Neuronal stem cell (in vitro differentiated cells): ENCODE data around the gene DSC3.

ENCODE experiments used
- DNase-seq: peaks from one replicate; pipeline ENCODE4 v3.0.0-alpha.2; 2013; ENCODE audit warnings: low spot score
- H2AFZ ChIP-seq: one replicate; pipeline ENCODE4 v1.6.1; 2013; ENCODE audit warnings: mild to moderate bottlenecking, low read length, inconsistent platforms
- H2AK5ac ChIP-seq: 2 replicates; pipeline ENCODE4 v1.6.1; 2013; ENCODE audit warnings: low read depth, mild to moderate bottlenecking, inconsistent platforms, low read length, moderate library complexity, mixed read lengths
- H2BK120ac ChIP-seq: 2 replicates; pipeline ENCODE4 v1.6.1; 2013; ENCODE audit warnings: low read depth, mild to moderate bottlenecking, inconsistent platforms, low read length, moderate library complexity, mixed read lengths
- H2BK12ac ChIP-seq: one replicate; pipeline ENCODE4 v1.6.1; 2013; ENCODE audit warnings: low read length, inconsistent platforms
- H2BK15ac ChIP-seq: 2 replicates; pipeline ENCODE4 v1.6.1; 2013; ENCODE audit warnings: mild to moderate bottlenecking, low read length, inconsistent platforms, mixed read lengths
- H2BK5ac ChIP-seq: one replicate; pipeline ENCODE4 v1.6.1; 2013; ENCODE audit warnings: inconsistent platforms, mild to moderate bottlenecking, low read length, moderate library complexity
- H3K14ac ChIP-seq: one replicate; pipeline ENCODE4 v1.6.1; 2013; ENCODE audit warnings: low read length, inconsistent platforms
- H3K18ac ChIP-seq: 2 replicates; pipeline ENCODE4 v1.6.1; 2013; ENCODE audit warnings: low read length, inconsistent platforms
- H3K23ac ChIP-seq: 2 replicates; pipeline ENCODE4 v1.6.1; 2013; ENCODE audit warnings: low read depth, mild to moderate bottlenecking, mixed read lengths, low read length, inconsistent platforms; ENCODE audit not compliant: poor library complexity
- H3K27ac ChIP-seq: replicated peaks from 3 replicates; pipeline ENCODE4 v1.5.1; 2013; ENCODE audit warnings: low read length, inconsistent platforms
- H3K27me3 ChIP-seq, 3 experiments: 2 replicates each; pipeline ENCODE4 v1.6.1; 2013; ENCODE audit warnings: low read length in 3 of 3, mild to moderate bottlenecking in 2 of 3, inconsistent platforms in 1 of 3, low read depth in 1 of 3, mixed read lengths in 1 of 3, moderate library complexity in 1 of 3; ENCODE audit not compliant: control insufficient read depth in 3 of 3, insufficient read depth in 3 of 3
- H3K36me3 ChIP-seq, 2 donors: replicated peaks in 1 of 2; 2 replicates each; pipeline ENCODE4 v1.6.1; 2013; ENCODE audit warnings: low read length in 2 of 2; ENCODE audit not compliant: control insufficient read depth in 2 of 2, insufficient read depth in 2 of 2
- H3K4ac ChIP-seq: 2 replicates; pipeline ENCODE4 v1.6.1; 2013; ENCODE audit warnings: inconsistent platforms, mild to moderate bottlenecking, low read length, moderate library complexity
- H3K4me1 ChIP-seq, 2 donors: 1 replicate in 1 of 2; 2 replicates in 1 of 2; pipeline ENCODE4 v1.6.1; 2013; ENCODE audit warnings: low read length in 2 of 2, low read depth in 1 of 2; ENCODE audit not compliant: control insufficient read depth in 2 of 2, insufficient read depth in 1 of 2
- H3K4me2 ChIP-seq: one replicate; pipeline ENCODE4 v1.6.1; 2013; ENCODE audit warnings: mild to moderate bottlenecking, low read length, inconsistent platforms; ENCODE audit not compliant: insufficient read depth, poor library complexity, severe bottlenecking
- H3K4me3 ChIP-seq, 2 donors: 2 replicates each; pipeline ENCODE4 v1.5.1; 2013; ENCODE audit warnings: low read length in 2 of 2, mild to moderate bottlenecking in 2 of 2, inconsistent platforms in 1 of 2, moderate library complexity in 1 of 2
- H3K79me1 ChIP-seq: one replicate; pipeline ENCODE4 v1.6.1; 2013; ENCODE audit warnings: low read depth, mild to moderate bottlenecking, inconsistent platforms, low read length, moderate library complexity
- H3K9ac ChIP-seq: one replicate; pipeline ENCODE4 v1.6.1; 2013; ENCODE audit warnings: mild to moderate bottlenecking, low read depth, low read length, inconsistent platforms; ENCODE audit not compliant: poor library complexity
- H3K9me3 ChIP-seq, 2 donors: replicated peaks in 1 of 2; 2 replicates each; pipeline versions ENCODE3 to v1.6.1; 2013; ENCODE audit warnings: low read length in 2 of 2, mild to moderate bottlenecking in 2 of 2, inconsistent platforms in 1 of 2, low read depth in 1 of 2, mixed read lengths in 1 of 2, moderate library complexity in 1 of 2; ENCODE audit not compliant: control insufficient read depth in 2 of 2, insufficient read depth in 1 of 2
- H4K8ac ChIP-seq: one replicate; pipeline ENCODE4 v1.6.1; 2013; ENCODE audit warnings: low read depth, mild to moderate bottlenecking, inconsistent platforms, low read length, moderate library complexity
- H4K91ac ChIP-seq: one replicate; pipeline ENCODE4 v1.6.1; 2013; ENCODE audit warnings: low read length, low read depth, mild to moderate bottlenecking, inconsistent platforms; ENCODE audit not compliant: poor library complexity
- WGBS, 2 donors: extraction: QIAGEN DNeasy Blood & Tissue Kit; methylation state at CpG; one replicate each; pipeline ENCODE4 v1.1.7; 2013; ENCODE audit warnings: missing lambda C conversion rate in 2 of 2, mixed read lengths in 1 of 2; ENCODE audit not compliant: insufficient read length in 2 of 2, insufficient replicate concordance in 1 of 2; ENCODE audit errors: extremely low coverage in 2 of 2; 5-methylcytosine and 5-hydroxymethylcytosine counted together

The DSC3 gene

DNA sequence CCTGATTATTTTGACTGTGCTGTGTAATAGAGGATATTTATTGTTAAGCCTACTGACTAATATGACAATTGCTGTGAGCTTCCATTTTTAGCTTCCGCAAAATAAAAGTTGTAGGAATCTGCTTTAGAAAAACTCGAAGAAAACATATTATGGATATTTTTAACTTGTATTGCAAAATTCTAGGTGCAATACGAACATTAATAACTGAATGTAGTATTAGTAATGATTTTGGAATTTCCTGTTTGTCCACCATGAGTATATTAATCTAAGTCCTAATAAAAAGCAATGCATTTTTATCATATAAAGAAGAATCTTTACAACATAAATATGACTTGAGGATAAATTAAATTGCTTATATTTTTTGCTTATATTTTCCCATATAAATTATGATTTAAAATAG is 2.4 kb upstream of the DSC3 start:
- H3K18ac ChIP-seq: no peak overlapping the region
- no peak for DNase-seq
- peaks cover 0 to 23% of the 10 kb centered on the region in 2 donors for H3K9me3 ChIP-seq
- H3K27ac ChIP-seq: no peak overlapping the region
- H2AFZ ChIP-seq: no peak overlapping the region
- H3K36me3 ChIP-seq: no peaks in the 10 kb centered on the region
- no peak overlapping the region for H3K4ac ChIP-seq
- no peak overlapping the region for H2BK5ac ChIP-seq
- peaks cover 8 to 74% (median 40%) of the 10 kb centered on the region in 3 experiments for H3K27me3 ChIP-seq
- no peak overlapping the region for H2BK120ac ChIP-seq
- peaks cover 0 to 2% of the 10 kb centered on the region in 2 donors for H3K4me1 ChIP-seq
- WGBS, 2 donors: no CpG with 5 or more reads among the region's 3 CpGs
- no peak overlapping the region for H3K14ac ChIP-seq
- no peak overlapping the region for H3K4me2 ChIP-seq
- no peak overlapping the region for H3K4me3 ChIP-seq
- no peaks in the 10 kb centered on the region for H3K79me1 ChIP-seq
- no peak overlapping the region for H3K9ac ChIP-seq
- H2BK15ac ChIP-seq: no peak overlapping the region
- no peak overlapping the region for H2AK5ac ChIP-seq
- no peak overlapping the region for H4K8ac ChIP-seq
- no peak overlapping the region for H2BK12ac ChIP-seq
- no peak overlapping the region for H4K91ac ChIP-seq
- H3K23ac ChIP-seq: no peak overlapping the region

- H2BK5ac ChIP-seq: no peak overlapping the region
- H3K9me3 ChIP-seq: peaks cover 0 to 23% of the 10 kb centered on the region in 2 donors
- H3K14ac ChIP-seq: no peak overlapping the region
- no peak overlapping the region for H2AFZ ChIP-seq
- H3K4me3 ChIP-seq: no peak overlapping the region
- H3K4ac ChIP-seq: no peak overlapping the region
- no peak overlapping the region for H4K91ac ChIP-seq
- WGBS, 2 donors: no CpG with 5 or more reads among the region's 7 CpGs
- H3K18ac ChIP-seq: no peak overlapping the region
- H2BK12ac ChIP-seq: no peak overlapping the region
- H3K79me1 ChIP-seq: no peaks in the 10 kb centered on the region
- peaks cover 8 to 80% (median 42%) of the 10 kb centered on the region in 3 experiments for H3K27me3 ChIP-seq
- no peaks in the 10 kb centered on the region for H3K36me3 ChIP-seq
- no peak overlapping the region for H3K9ac ChIP-seq
- H2BK15ac ChIP-seq: no peak overlapping the region
- no peak overlapping the region for H2BK120ac ChIP-seq
- no peak overlapping the region for H2AK5ac ChIP-seq
- H3K27ac ChIP-seq: no peak overlapping the region
- no peak overlapping the region for H4K8ac ChIP-seq
- no peak overlapping the region for H3K23ac ChIP-seq
- peaks cover 0 to 2% of the 10 kb centered on the region in 2 donors for H3K4me1 ChIP-seq
- H3K4me2 ChIP-seq: no peak overlapping the region
- DNase-seq: no peak
Observed at GRCh38 chr18:31043709-31044108, 1.2 kb upstream of the DSC3 start.

DNA sequence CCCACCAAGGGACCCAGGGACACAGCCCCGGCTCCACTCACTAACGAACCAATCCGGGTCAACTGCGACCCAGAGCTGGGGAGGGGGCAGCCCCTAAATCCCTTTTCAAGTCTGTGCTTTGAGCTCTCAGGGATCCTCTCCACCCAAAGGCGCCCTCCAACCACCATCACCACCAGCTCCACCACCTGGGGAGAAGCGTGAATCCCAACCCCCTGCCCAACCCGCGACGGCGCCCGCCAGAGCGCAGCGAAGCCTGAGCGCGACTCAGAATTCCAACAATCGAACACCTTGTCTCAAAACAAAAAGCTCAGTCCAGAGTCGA is 497 bp downstream of the DSC3 start:
- peak; percentile 24 for DNase-seq
- no peak overlapping the region for H3K14ac ChIP-seq

GRCh38 chr18:31041271-31042083 is 1.1 kb downstream of the DSC3 start:
- WGBS, 2 donors: no CpG with 5 or more reads among the region's 52 CpGs
- peak overlapping the region; percentile 79 for H3K9ac ChIP-seq
- H3K9me3 ChIP-seq: peaks cover 0 to 23% of the 10 kb centered on the region in 2 donors

More for the DNA sequence above, 497 bp downstream of the DSC3 start:
- H3K18ac ChIP-seq: peak overlapping the region; percentile 86
- H3K4me1 ChIP-seq: peaks cover 0 to 2% of the 10 kb centered on the region in 2 donors
- peak overlapping the region; percentile 82 for H2AFZ ChIP-seq
- H3K4me3 ChIP-seq: peak overlapping the region; percentile 6 to 84
- no peak overlapping the region for H4K8ac ChIP-seq
- H2AK5ac ChIP-seq: no peak overlapping the region
- H3K9me3 ChIP-seq: peaks cover 0 to 23% of the 10 kb centered on the region in 2 donors
- peak overlapping the region; percentile 89 for H3K4me2 ChIP-seq
- peak overlapping the region; percentile 85 for H2BK12ac ChIP-seq
- no peak overlapping the region for H3K27ac ChIP-seq
- H3K36me3 ChIP-seq: no peaks in the 10 kb centered on the region
- peak overlapping the region; percentile 3 for H3K23ac ChIP-seq
- peak overlapping the region; percentile 69 for H2BK15ac ChIP-seq
- H2BK120ac ChIP-seq: no peak overlapping the region
- H3K79me1 ChIP-seq: no peaks in the 10 kb centered on the region
- peaks cover 8 to 78% (median 42%) of the 10 kb centered on the region in 3 experiments for H3K27me3 ChIP-seq
- H2BK5ac ChIP-seq: peak overlapping the region; percentile 10
- no CpG with 5 or more reads among the region's 17 CpGs for WGBS, 2 donors
- H3K9ac ChIP-seq: peak overlapping the region; percentile 89
- H4K91ac ChIP-seq: no peak overlapping the region
- H3K4ac ChIP-seq: no peak overlapping the region

More at GRCh38 chr18:31041271-31042083, 1.1 kb downstream of the DSC3 start:
- H2BK120ac ChIP-seq: no peak overlapping the region
- H2BK15ac ChIP-seq: peak overlapping the region; percentile 69
- no peak overlapping the region for H3K4ac ChIP-seq
- no peak overlapping the region for H2AK5ac ChIP-seq
- no peak overlapping the region for H4K8ac ChIP-seq
- no peaks in the 10 kb centered on the region for H3K79me1 ChIP-seq
- H3K27me3 ChIP-seq: peaks cover 8 to 78% (median 42%) of the 10 kb centered on the region in 3 experiments
- peak overlapping the region; percentile 82 for H2AFZ ChIP-seq
- H2BK12ac ChIP-seq: no peak overlapping the region
- no peak overlapping the region for H4K91ac ChIP-seq
- peak overlapping the region; percentile 47 for H3K14ac ChIP-seq
- peaks cover 0 to 2% of the 10 kb centered on the region in 2 donors for H3K4me1 ChIP-seq
- H3K36me3 ChIP-seq: no peaks in the 10 kb centered on the region
- peak overlapping the region; percentile 10 for H2BK5ac ChIP-seq
- no peak overlapping the region for H3K27ac ChIP-seq
- H3K23ac ChIP-seq: peak overlapping the region; percentile 3
- peak overlapping the region; percentile 79 for H3K18ac ChIP-seq
- H3K4me3 ChIP-seq: peak overlapping the region in 1 of 2 donors; percentile 84
- H3K4me2 ChIP-seq: peak overlapping the region; percentile 89
- peak; percentile 27 for DNase-seq
